Activated CD4-positive, alpha-beta T cell treated with anti-CD3 and anti-CD28 coated beads for 24 hours (primary cell): ENCODE data around the gene SNTB2.

Experiments used
- DNase-seq, 2 donors: peaks; one replicate each; pipeline ENCODE4 v3.0.0-alpha.2; 2020; ENCODE audit warnings: low read depth in 2 of 2

SNTB2 gene

DNA sequence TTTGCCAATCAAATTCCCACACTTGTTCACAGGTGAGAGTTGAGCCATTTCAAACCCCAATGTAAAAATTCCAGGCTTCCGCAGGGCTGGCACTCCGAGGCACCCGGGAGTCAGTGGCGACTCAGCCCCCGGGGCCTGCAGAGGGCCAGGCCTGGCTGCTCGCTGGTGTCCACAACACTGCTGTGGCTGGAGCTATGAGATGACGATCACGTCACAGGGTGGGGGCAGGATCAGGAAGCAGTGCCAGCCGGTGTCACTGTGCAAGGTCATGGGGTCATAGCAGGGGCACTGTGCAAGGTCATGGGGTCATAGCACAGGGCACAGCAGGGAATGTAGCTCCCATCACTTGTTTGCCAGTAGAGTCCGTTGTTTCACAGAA is 131.9 kb downstream of the SNTB2 start:
- no peak for DNase-seq

DNA sequence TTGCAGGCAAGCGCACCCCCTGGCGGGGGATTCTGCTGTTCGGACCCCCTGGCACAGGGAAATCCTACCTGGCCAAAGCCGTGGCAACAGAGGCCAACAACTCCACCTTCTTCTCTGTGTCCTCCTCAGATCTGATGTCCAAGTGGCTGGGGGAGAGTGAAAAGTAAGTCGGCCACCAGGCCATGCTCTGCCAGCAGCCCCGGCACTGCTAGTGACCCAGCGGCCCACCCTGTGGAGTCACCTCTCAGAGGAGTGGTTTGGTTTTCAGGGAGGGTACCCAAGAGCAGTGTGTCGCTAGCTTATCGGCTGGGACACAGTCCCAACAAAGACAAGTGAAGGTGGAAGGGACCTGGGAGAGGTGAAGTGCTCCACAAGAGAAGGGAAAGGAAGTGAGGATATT is 132.4 kb downstream of the SNTB2 start:
- no peak for DNase-seq

- DNase-seq, result no peak
Observed at GRCh38 chr16:69319826-69320739, 133.1 kb downstream of the SNTB2 start.

- no peak for DNase-seq
Observed at GRCh38 chr16:69320740-69321073, 133.7 kb downstream of the SNTB2 start.

DNA sequence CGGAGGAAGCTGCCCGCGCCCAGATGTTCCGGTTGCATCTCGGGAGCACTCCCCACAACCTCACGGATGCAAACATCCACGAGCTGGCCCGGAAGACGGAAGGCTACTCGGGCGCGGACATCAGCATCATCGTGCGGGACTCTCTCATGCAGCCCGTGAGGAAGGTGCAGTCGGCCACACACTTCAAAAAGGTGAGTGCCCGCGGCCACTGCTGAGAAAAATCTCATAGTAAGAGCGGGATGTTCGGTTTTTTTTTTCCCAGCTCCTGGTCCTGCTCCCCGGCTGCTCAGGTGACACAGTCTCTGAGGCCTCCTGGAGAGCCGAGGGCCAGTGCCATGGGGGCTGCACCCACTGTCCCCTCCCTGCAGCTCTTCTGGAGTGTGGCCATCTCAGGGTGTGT is 134.1 kb downstream of the SNTB2 start:
- no peak for DNase-seq

- DNase-seq, result no peak
Observed at GRCh38 chr16:69322343-69322742, 135.4 kb downstream of the SNTB2 start.

DNA sequence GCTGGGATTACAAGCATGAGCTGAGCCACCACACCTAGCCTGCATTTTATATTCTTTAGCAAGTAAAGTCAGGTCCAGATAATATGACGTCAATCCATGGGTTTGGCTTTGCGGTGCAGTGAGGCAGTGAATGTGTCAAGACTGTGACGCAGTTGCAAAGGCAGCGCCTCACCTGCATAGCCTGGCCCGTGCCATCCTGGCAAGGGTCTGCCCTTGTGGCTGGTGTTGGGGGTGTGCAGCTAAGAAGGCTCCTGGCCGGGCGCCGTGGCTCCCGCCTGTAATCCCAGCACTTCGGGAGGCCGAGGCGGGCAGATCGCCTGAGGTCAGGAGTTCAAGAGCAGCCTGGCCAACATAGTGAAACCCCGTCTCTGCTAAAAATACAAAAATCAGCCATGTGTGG is 136.5 kb downstream of the SNTB2 start:
- DNase-seq, result no peak

DNA sequence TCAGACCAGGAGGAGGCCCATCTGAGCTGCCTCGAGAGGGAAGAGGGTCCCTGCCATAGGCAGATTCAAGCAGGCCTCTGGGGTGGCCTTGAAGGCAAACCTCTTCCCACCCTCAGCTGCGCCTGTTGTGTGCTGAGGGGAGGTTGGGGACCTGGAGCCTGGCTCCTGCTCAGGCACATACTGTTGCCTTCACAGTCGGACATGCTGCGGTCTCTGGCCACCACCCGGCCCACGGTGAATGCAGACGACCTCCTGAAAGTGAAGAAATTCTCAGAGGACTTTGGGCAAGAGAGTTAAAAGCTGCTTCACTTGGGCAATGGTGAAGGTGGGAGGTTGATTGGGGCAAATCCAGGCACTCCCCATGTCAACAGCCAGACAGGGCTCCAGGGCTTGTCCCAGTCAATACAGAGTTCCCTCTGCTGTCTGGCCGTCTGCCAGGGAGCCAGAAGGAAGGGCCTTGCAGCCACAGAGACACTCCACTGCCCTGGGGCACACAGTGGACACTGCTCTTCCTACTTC is 137.1 kb downstream of the SNTB2 start:
- no peak for DNase-seq

- DNase-seq, result no peak
Observed at GRCh38 chr16:69324585-69325253, 137.8 kb downstream of the SNTB2 start.

GRCh38 chr16:69325784-69326171 is 138.8 kb downstream of the SNTB2 start:
- no peak for DNase-seq

- no peak for DNase-seq
Observed at GRCh38 chr16:69326172-69326873, 139.4 kb downstream of the SNTB2 start.

DNA sequence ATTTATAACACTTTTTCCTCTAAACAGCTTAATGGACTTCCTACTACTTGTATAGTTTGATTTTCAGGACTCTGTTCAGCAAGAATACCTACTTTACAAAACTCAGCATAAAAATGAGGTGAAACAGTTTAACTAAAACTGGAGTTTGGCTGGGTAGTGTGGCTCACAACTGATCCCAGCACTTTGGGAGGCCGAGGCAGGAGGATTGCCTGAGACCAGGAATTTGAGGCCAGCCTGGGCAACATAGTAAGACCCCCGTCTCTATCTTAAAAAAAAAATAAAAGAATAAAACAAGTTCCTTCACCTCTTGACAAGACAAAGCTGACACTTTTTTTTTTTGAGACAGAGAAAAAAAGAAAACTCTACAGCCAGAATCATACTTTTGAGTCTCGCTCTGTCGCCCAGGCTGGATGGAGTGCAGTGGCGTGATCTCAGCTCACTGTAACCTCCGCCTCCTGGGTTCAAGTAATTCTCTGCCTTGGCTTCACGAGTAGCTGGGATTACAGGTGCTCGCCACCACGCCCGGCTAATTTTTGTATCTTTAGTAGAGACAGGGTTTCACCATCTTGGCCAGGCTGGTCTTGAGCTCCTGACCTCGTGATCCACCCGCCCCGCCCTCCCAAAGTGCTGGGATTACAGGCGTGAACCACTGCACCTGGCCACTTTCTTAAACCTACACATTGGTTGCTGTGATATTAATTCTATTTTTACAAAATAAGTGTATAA is 140.8 kb downstream of the SNTB2 start:
- DNase-seq, result no peak

GRCh38 chr16:69328854-69329316 is 141.9 kb downstream of the SNTB2 start:
- DNase-seq, result no peak

GRCh38 chr16:69329369-69330285 is 142.7 kb downstream of the SNTB2 start:
- DNase-seq, result no peak

DNA sequence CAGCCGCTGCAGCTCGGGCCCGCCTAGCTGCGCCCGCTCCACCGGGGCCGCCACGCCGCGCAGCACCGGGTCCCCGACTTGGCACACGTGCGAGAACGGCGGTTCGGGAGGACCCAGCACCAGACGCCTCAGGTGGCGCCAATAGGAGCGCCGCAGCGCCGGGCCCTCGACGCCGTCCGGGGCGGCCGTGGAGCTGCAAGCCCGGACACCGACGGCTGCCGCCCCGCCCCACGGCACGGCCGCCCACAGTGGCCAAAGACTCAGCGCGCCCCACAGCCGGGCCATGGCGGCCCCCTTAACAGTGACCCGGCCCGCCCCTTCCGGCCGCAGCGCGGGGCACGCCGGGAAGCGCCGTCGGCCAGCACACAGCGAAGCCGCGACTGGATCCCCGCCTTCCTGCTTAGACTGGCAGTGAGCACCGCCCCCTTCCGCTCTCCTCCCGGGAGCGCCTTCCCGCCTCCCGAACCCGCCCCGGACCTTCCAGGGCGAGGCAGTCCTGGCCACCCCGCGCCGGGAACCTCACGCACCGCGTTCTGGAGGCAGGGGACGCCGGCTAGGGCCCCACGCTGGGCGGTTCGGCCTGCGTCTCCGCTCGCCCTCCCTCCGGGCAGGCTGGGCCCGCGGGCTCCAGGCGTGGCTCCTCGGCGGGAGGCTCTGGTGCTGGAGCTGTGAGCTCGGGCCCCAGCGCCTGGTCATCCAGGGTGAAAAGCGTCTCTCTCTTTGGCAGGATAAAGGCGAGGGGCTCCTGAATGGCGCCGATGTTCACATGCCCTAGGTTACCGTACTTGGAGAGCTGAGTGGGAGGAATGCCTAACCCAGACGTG is 143.5 kb downstream of the SNTB2 start, which contains the start of gene PDF:
Gene PDF, minus strand, starts transcription at position 303 of the 824 bp plus-strand sequence. Its CDS starts 18 bp downstream, at position 285.
- DNase-seq, result peak; percentile 69 to 83

- DNase-seq, result no peak
Observed at GRCh38 chr16:69334696-69335095, 147.7 kb downstream of the SNTB2 start.

DNA sequence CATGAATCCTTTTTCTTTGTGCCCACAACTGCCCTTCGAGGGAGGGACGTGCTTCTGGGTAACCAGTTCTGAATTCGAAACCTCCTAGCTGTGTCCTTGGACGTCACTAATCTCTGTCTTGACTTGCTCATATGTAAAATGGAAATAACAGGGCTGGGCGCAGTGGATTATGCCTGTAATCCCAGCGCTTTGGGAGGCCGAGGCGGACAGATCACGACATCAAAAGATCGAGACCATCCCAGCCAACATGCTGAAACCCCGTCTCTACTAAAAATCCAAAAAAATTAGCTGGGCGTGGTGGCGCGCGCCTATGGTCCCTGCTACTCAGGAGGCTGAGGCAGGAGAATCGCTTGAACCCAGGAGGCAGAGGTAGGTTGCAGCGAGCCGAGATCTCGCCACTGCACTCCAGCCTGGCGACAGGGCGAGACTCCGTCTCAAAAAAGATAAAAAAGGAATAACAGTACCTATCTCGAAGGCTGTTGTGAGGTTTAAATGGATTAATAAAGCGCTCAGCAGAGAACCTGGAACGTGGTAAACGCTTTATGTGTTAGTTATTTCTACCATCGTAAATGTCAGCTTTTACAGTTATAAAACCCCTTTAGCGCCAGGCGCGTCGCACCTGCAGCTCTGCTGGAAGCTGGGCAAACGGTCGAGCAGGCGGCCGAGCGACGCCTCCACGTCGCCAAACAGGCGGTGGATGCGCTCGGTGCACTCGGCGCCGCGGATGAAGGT is 151.8 kb downstream of the SNTB2 start:
- peak in 1 of 2 donors; percentile 27 for DNase-seq

- peak; percentile 86 to 89 for DNase-seq
Observed at GRCh38 chr16:69339289-69340094, 152.5 kb downstream of the SNTB2 start, which contains the start of the genes COG8 and NIP7. Gene COG8 (minus strand): TSS chr16:69339564. CDS start chr16:69339552, 12 bp downstream. Gene NIP7 (plus strand): TSS chr16:69339772. CDS start chr16:69339830, 58 bp downstream.
